Measurements from ENCODE around the gene SUPT20HL2.

The SUPT20HL2 gene

DNA sequence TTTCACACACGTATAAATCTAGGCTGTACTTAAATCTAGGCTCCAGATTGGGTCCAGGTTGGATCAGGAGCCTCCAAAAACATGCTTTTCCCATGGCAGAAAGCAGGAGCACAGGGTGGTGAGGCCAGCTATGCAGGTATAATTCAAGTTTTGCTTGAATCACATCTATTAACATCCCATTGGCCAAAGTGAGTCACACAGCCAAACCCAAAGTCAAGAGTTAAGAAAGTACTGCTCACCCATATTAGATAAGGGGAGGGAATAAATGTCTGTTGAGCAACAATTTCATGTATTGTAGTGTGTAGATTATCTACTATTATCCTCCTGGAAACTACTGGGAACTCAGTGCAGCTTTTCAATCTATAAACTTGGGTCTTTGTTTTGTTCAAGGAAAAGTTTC, 12.8 kb downstream of the SUPT20HL2 start:
- Histone ChIP-seq H3K4me1 (no peaks in the 10 kb centered on the region), H3K4me3 (ENCODE audit: low read depth, low read length) (no peak overlapping the region), H3K27ac (no peak overlapping the region), H2AFZ (no peak overlapping the region), H3K9ac (no peak overlapping the region), H3K36me3 (ENCODE audit: control insufficient read depth, insufficient read depth, low read length) (no peaks in the 10 kb centered on the region), H3K9me3 (ENCODE audit: control insufficient read depth, low read length) (no peaks in the 10 kb centered on the region), H3K27me3 (ENCODE audit: control insufficient read depth, insufficient read depth, low read length) (no peaks in the 10 kb centered on the region), H3K79me2 (no peaks in the 10 kb centered on the region), H3K4me2 (ENCODE audit: low read length) (no peak overlapping the region)
- TF ChIP-seq, protein P1, sequence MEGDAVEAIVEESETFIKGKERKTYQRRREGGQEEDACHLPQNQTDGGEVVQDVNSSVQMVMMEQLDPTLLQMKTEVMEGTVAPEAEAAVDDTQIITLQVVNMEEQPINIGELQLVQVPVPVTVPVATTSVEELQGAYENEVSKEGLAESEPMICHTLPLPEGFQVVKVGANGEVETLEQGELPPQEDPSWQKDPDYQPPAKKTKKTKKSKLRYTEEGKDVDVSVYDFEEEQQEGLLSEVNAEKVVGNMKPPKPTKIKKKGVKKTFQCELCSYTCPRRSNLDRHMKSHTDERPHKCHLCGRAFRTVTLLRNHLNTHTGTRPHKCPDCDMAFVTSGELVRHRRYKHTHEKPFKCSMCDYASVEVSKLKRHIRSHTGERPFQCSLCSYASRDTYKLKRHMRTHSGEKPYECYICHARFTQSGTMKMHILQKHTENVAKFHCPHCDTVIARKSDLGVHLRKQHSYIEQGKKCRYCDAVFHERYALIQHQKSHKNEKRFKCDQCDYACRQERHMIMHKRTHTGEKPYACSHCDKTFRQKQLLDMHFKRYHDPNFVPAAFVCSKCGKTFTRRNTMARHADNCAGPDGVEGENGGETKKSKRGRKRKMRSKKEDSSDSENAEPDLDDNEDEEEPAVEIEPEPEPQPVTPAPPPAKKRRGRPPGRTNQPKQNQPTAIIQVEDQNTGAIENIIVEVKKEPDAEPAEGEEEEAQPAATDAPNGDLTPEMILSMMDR (IDR thresholded peaks at IDR 0.05), result no peak

DNA sequence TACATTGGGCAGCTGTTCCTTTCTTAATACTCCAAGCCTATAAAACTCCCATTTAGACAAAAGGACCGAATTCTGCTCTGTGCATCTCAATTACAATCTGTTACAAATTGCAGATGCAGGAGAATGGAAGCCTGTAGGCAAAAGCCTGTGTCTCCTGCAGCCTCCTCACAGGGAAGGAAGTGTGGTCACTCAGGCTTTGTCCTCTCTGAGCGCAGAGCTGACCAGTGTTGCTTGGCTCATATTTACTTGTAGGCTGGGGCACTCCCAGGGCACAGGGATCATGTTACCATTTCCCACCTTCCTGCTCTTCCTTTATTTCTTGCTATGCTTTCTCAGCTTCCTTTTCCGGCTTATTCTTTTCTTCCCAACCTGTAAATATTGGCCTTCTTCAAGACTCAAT, 15.7 kb downstream of the SUPT20HL2 start:
- Histone ChIP-seq H2AFZ (no peak overlapping the region), H3K9ac (no peak overlapping the region), H3K27me3 (ENCODE audit: control insufficient read depth, insufficient read depth, low read length) (no peaks in the 10 kb centered on the region), H3K27ac (no peak overlapping the region), H3K4me1 (no peaks in the 10 kb centered on the region), H3K4me3 (ENCODE audit: low read depth, low read length) (no peak overlapping the region), H3K9me3 (ENCODE audit: control insufficient read depth, low read length) (no peaks in the 10 kb centered on the region), H3K79me2 (no peaks in the 10 kb centered on the region), H3K4me2 (ENCODE audit: low read length) (no peak overlapping the region), H3K36me3 (ENCODE audit: control insufficient read depth, insufficient read depth, low read length) (no peaks in the 10 kb centered on the region)
- TF ChIP-seq, protein P1 (IDR thresholded peaks at IDR 0.05), result no peak

DNA sequence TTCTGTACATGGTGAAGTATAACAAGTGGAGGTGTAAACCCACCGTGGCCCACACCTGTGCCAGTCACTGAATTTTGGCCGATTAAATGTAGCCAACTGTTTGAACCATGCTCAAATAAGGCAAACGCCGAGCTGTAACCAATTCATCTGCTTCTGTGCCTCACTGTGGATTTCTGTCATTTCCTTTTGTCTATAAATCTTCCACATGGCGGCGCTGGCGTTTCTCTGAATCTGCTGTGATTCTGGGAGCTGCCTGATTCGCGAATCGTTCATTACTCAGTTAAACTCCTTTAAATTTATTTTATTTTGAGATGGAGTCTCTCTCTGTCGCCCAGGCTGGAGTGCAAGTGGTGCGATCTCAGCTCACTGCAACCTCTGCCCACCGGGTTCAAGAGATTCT, 19.2 kb downstream of the SUPT20HL2 start:
- Histone ChIP-seq H3K27ac (no peak overlapping the region), H3K36me3 (ENCODE audit: control insufficient read depth, insufficient read depth, low read length) (no peaks in the 10 kb centered on the region), H3K4me2 (ENCODE audit: low read length) (no peak overlapping the region), H3K9me3 (ENCODE audit: control insufficient read depth, low read length) (no peaks in the 10 kb centered on the region), H2AFZ (no peak overlapping the region), H3K79me2 (no peaks in the 10 kb centered on the region), H3K4me3 (ENCODE audit: low read depth, low read length) (no peak overlapping the region), H3K4me1 (no peaks in the 10 kb centered on the region), H3K9ac (no peak overlapping the region), H3K27me3 (ENCODE audit: control insufficient read depth, insufficient read depth, low read length) (no peaks in the 10 kb centered on the region)
- TF ChIP-seq, protein P1 (IDR thresholded peaks at IDR 0.05), result no peak

DNA sequence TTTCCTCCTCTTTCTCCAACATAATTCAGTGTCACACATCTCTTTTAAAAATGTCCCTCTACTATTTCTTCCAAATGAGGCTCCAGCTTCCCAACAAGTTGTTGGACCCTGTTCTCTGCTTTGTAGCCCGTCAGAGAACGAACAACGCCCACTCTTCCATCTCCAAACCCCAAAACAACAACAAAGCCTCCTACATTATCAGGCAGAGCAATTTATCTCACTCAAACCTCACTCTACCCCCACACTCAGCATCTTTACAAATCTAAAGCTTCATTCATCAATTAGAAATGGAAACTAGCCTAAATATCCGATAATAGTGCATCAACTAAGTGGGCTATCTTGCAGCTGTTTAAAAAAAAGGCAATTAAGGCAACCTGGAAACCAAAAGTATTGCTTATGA, 20.5 kb downstream of the SUPT20HL2 start:
- Histone ChIP-seq H3K9me3 (ENCODE audit: control insufficient read depth, low read length) (no peaks in the 10 kb centered on the region), H3K27me3 (ENCODE audit: control insufficient read depth, insufficient read depth, low read length) (no peaks in the 10 kb centered on the region), H3K79me2 (no peaks in the 10 kb centered on the region), H2AFZ (no peak overlapping the region), H3K36me3 (ENCODE audit: control insufficient read depth, insufficient read depth, low read length) (no peaks in the 10 kb centered on the region), H3K4me3 (ENCODE audit: low read depth, low read length) (no peak overlapping the region), H3K4me1 (no peaks in the 10 kb centered on the region), H3K9ac (no peak overlapping the region), H3K27ac (no peak overlapping the region), H3K4me2 (ENCODE audit: low read length) (no peak overlapping the region)
- TF ChIP-seq, protein P1 (IDR thresholded peaks at IDR 0.05), result no peak

DNA sequence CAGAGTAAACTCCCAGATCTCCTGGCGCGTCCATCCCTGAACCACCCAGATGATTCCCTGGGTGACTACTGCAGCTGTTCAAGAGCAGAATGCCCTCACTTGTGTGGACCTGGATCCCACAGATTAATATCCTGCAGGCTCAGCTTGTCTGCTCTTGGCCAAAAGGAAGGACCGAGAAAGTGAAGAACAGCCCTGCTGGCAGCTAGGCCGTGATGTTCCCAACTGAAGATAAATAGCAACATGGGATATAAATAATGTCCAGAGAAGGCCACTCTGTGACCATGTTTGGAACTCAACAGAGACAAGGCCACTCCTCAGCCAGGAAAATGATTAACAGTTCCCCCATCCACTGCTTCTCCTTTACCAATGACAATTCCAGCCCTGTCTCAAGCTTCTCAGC, 21.5 kb downstream of the SUPT20HL2 start:
- no peak overlapping the region for H2AFZ ChIP-seq
- H3K9ac ChIP-seq, result no peak overlapping the region
- H3K27ac ChIP-seq, result no peak overlapping the region
- TF ChIP-seq, protein P1 (IDR thresholded peaks at IDR 0.05), result no peak
- no peak overlapping the region for H3K4me2 ChIP-seq (ENCODE audit: low read length)
- no peak overlapping the region for H3K4me3 ChIP-seq (ENCODE audit: low read depth, low read length)
- H3K4me1 ChIP-seq, result no peaks in the 10 kb centered on the region
- no peaks in the 10 kb centered on the region for H3K79me2 ChIP-seq
- H3K27me3 ChIP-seq (ENCODE audit: control insufficient read depth, insufficient read depth, low read length), result no peaks in the 10 kb centered on the region
- no peaks in the 10 kb centered on the region for H3K9me3 ChIP-seq (ENCODE audit: control insufficient read depth, low read length)
- H3K36me3 ChIP-seq (ENCODE audit: control insufficient read depth, insufficient read depth, low read length), result no peaks in the 10 kb centered on the region

Measured in parathyroid adenoma (tissue), 2 donors.